ENCODE measurements around the gene RIC3.

RIC3 gene

GRCh38 chr11:8061555-8062428, 107.0 kb downstream of the RIC3 start:
- DNase-seq (ENCODE audit: low read depth in 2 of 2): no peak
- TF ChIP-seq CTCF (IDR thresholded peaks at IDR 0.05; ENCODE audit: low read depth, low read length): no peak
- H3K4me3 ChIP-seq (replicated peaks in 1 of 2; ENCODE audit: low read depth in 2 of 2, low read length in 2 of 2): no peak overlapping the region

DNA sequence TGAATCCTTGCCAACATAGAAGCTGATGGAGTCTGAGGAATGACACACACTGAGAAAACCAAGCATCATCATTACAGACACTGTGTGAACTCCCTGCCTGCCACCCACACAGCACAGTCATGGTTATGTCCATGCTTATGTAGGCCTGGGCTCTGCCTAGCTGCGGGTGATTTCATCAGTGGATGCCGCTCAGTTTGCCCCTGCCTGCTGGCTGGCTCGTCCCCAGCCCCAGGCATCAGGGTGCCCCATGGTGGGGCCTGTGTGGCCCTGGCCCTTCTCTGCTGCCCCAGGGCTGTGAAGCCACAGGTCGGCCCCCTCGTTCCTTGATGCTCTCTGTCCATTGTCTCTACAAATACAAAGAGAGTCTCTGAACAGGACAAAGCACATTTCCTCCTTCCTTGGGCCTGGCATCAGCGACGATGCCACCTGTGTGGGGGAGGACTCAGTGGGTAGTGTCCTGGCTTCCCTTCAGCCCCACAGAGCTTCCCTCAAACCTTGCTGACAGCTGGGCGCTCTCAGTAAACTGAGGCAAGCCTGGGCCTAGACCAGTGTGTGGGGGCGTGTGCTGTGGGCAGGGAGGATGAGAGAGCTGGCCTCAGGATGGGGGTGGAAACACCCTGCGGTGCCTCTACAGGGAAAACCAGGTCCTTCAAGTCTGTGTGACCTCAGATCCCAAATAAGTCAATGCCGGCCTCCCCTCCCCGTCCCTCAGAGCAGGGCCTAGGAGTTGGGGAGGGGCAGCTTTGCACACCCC, 107.8 kb downstream of the RIC3 start:
- TF ChIP-seq CTCF (IDR thresholded peaks at IDR 0.05; ENCODE audit: low read depth, low read length): no peak
- no peak overlapping the region for H3K4me3 ChIP-seq (replicated peaks in 1 of 2; ENCODE audit: low read depth in 2 of 2, low read length in 2 of 2)
- DNase-seq (ENCODE audit: low read depth in 2 of 2): peak; percentile 65 to 70

- no peak for DNase-seq (ENCODE audit: low read depth in 2 of 2)
- no peak for TF ChIP-seq CTCF (IDR thresholded peaks at IDR 0.05; ENCODE audit: low read depth, low read length)
Observed at GRCh38 chr11:8060146-8060719, 108.6 kb downstream of the RIC3 start.

DNA sequence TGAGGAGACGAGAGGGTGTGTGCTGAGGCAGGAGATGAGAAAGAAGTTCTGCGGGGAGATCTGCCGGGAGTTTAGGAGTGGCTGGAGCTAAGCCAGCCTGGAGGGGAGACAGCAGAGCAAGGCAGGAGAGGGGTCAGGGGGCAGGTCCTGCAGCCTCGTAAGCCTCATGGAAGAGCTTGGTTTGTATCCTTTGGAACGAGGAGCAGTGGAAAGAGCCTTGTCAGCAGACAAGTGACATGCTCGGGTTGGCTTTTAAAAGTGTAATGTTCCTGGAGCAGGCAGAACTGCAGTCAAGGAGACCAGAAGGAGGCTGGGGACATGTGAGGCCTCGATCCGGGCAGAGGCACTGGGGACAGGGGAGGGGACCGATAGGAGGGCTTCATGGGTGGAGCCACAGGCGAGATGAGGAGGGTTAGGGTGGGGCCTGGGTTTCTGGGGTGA, 109.2 kb downstream of the RIC3 start:
- no peak overlapping the region for H3K4me3 ChIP-seq (replicated peaks in 1 of 2; ENCODE audit: low read depth in 2 of 2, low read length in 2 of 2)
- TF ChIP-seq CTCF (IDR thresholded peaks at IDR 0.05; ENCODE audit: low read depth, low read length): no peak
- no peak for DNase-seq (ENCODE audit: low read depth in 2 of 2)

More at GRCh38 chr11:8060146-8060719, 108.6 kb downstream of the RIC3 start:
- H3K4me3 ChIP-seq (replicated peaks in 1 of 2; ENCODE audit: low read depth in 2 of 2, low read length in 2 of 2): no peak overlapping the region

DNA sequence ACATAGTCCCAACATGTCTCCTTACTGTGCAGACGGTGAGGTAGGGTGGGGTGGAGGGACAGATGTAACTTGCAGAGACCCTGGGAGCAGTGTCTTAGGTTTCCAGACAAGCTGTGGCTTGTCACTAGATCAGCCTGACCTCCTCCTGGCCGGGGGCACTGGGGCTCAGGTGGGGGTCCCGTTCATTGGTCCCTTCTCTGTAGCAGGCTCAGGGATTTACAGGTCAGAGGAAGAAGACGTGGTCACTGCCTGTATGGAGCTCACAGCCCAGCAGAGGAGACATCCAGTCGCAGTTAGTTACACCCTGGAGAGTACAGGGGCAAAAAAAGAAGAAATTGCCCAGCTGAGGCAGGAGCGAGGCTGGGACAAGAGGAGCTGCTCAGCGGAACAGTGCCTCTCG, 109.8 kb downstream of the RIC3 start:
- no peak overlapping the region for H3K4me3 ChIP-seq (replicated peaks in 1 of 2; ENCODE audit: low read depth in 2 of 2, low read length in 2 of 2)
- no peak for DNase-seq (ENCODE audit: low read depth in 2 of 2)
- TF ChIP-seq CTCF (IDR thresholded peaks at IDR 0.05; ENCODE audit: low read depth, low read length): no peak

- no peak overlapping the region for H3K4me3 ChIP-seq (replicated peaks in 1 of 2; ENCODE audit: low read depth in 2 of 2, low read length in 2 of 2)
- no peak for DNase-seq (ENCODE audit: low read depth in 2 of 2)
- TF ChIP-seq CTCF (IDR thresholded peaks at IDR 0.05; ENCODE audit: low read depth, low read length): no peak
Observed at GRCh38 chr11:8058216-8058615, 110.6 kb downstream of the RIC3 start.

Measured in cardiac fibroblast (primary cell).